OCI-LY7 (cell line): ENCODE data around the gene SLC17A9. TPM values are rescaled to one million over a fixed set of nuclear protein-coding genes. Genes with fewer than 3 reads are reported as not detected.

Source experiments
- BruUV-seq: library from RNA; stranded (reverse); fragments of 400-500 nt; replicated peaks from 2 replicates; lab custom pipeline; 2021; lab: Mats Ljungman, UMichigan
- CTCF ChIA-PET: fragments of 300-600 bp; sonication (Branson Sonifier 250); formaldehyde crosslinking; loops from one replicate; lab custom pipeline; 2022; ENCODE audit warnings: antibody characterized with exemption; ENCODE audit not compliant: unreplicated experiment; lab: Charles Lee
- POLR2A ChIA-PET: fragments of 300-600 bp; sonication (Branson Sonifier 250); formaldehyde crosslinking; loops from one replicate; lab custom pipeline; 2022; ENCODE audit warnings: antibody characterized with exemption; lab: Charles Lee
- DNase-seq: peaks from one replicate; pipeline ENCODE4 v3.0.0-alpha.2; 2015; ENCODE audit warnings: low spot score
- H2AFZ ChIP-seq: fragments of 200-600 bp; sonication (generic), shearing (Covaris generic); 2 replicates; pipeline ENCODE4 v1.6.1; 2014; ENCODE audit warnings: mild to moderate bottlenecking, antibody characterized with exemption, low read length, moderate library complexity
- H3K27ac ChIP-seq: fragments of 200-600 bp; sonication (generic); 2 replicates; pipeline ENCODE4 v1.5.1; 2014; ENCODE audit warnings: mixed run types, low read depth, mild to moderate bottlenecking, moderate library complexity, low read length, inconsistent platforms; ENCODE audit not compliant: poor library complexity, severe bottlenecking
- H3K36me3 ChIP-seq: fragments of 200-600 bp; sonication (generic); 2 replicates; pipeline ENCODE4 v1.6.1; 2014; ENCODE audit warnings: mild to moderate bottlenecking, antibody characterized with exemption, low read length, moderate library complexity, mixed read lengths; ENCODE audit not compliant: insufficient read depth
- H3K4me1 ChIP-seq: fragments of 200-600 bp; sonication (generic); 2 replicates; pipeline ENCODE4 v1.5.1; 2014; ENCODE audit warnings: mild to moderate bottlenecking, low read length; ENCODE audit not compliant: insufficient read depth, poor library complexity, severe bottlenecking
- H3K4me2 ChIP-seq: fragments of 200-600 bp; sonication (generic); 2 replicates; pipeline ENCODE4 v1.6.1; 2014; ENCODE audit warnings: mild to moderate bottlenecking, low read length
- H3K4me3 ChIP-seq: fragments of 200-600 bp; sonication (generic); 2 replicates; pipeline ENCODE4 v1.5.1; 2014; ENCODE audit warnings: mild to moderate bottlenecking, low read depth, low read length; ENCODE audit not compliant: poor library complexity, severe bottlenecking
- H3K79me2 ChIP-seq: fragments of 200-600 bp; sonication (generic); 2 replicates; pipeline ENCODE4 v1.6.1; 2016; ENCODE audit warnings: low read depth, mild to moderate bottlenecking, low read length, moderate library complexity, mixed read lengths; ENCODE audit not compliant: insufficient read depth
- H3K9me2 ChIP-seq: fragments of 200-600 bp; sonication (generic); 2 replicates; pipeline ENCODE4 v1.6.1; 2016; ENCODE audit warnings: mild to moderate bottlenecking, low read length, mixed read lengths; ENCODE audit not compliant: insufficient read depth
- H3K9me3 ChIP-seq: fragments of 200-600 bp; sonication (generic); 2 replicates; pipeline ENCODE4 v1.6.1; 2014; ENCODE audit warnings: mild to moderate bottlenecking, mixed run types, low read length, mixed read lengths
- H4K20me1 ChIP-seq: fragments of 200-600 bp; sonication (generic); 2 replicates; pipeline ENCODE4 v1.6.1; 2014; ENCODE audit warnings: mild to moderate bottlenecking, antibody characterized with exemption, low read length, moderate library complexity, mixed read lengths; ENCODE audit not compliant: insufficient read depth
- EZH2phosphoT487 ChIP-seq: fragments of 200-600 bp; sonication (generic); IDR thresholded peaks from 2 replicates; pipeline ENCODE4 v1.6.1; 2018; ENCODE audit warnings: low read depth, borderline replicate concordance, mild to moderate bottlenecking, mixed run types, antibody characterized with exemption, low read length, moderate library complexity, mixed read lengths
- intact Hi-C: fragments of 100-400 bp; cut with micrococcal nuclease; formaldehyde crosslinking; loops from one replicate; pipeline ENCODE4 v1.10.0; 2022; ENCODE audit not compliant: unreplicated experiment
- total RNA-seq, 2 experiments: library from RNA; depleted of rRNA in 1 of 2; stranded (reverse); fragments of >200 nt in 1 of 2; shearing (Covaris generic) in 1 of 2; gene quantifications; 2 replicates each; pipeline ENCODE4 v1.2.3, GENCODE V29; 2014 to 2022
- TF ChIP-seq, protein P1 (sequence below): fragments of 200-600 bp; sonication (generic); conservative IDR thresholded peaks from 2 replicates; pipeline ENCODE4 v1.5.1; 2014; ENCODE audit warnings: mild to moderate bottlenecking, antibody characterized with exemption, low read length, moderate library complexity, mixed read lengths

Gene SLC17A9
- total RNA-seq, 2 experiments from 2014 or later, result 2.0 to 8.1 TPM

DNA sequence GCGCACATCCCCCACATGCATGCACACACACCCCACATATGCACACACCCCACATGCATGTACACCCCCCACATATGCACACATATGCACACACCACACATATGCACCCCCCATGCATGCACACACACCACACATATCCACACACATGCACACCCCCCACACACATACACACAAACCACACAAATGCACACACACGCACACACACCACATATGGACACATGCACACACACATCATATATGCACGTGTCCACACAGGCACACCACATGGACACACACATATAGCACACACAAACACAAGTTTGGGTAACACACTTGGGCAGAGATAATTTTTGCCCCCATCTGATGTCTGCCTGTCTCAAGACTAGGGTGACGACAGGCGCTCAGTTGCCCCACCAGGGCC is 45.9 kb downstream of the SLC17A9 start:
- no peak for TF ChIP-seq EZH2phosphoT487
- TF ChIP-seq, protein P1, sequence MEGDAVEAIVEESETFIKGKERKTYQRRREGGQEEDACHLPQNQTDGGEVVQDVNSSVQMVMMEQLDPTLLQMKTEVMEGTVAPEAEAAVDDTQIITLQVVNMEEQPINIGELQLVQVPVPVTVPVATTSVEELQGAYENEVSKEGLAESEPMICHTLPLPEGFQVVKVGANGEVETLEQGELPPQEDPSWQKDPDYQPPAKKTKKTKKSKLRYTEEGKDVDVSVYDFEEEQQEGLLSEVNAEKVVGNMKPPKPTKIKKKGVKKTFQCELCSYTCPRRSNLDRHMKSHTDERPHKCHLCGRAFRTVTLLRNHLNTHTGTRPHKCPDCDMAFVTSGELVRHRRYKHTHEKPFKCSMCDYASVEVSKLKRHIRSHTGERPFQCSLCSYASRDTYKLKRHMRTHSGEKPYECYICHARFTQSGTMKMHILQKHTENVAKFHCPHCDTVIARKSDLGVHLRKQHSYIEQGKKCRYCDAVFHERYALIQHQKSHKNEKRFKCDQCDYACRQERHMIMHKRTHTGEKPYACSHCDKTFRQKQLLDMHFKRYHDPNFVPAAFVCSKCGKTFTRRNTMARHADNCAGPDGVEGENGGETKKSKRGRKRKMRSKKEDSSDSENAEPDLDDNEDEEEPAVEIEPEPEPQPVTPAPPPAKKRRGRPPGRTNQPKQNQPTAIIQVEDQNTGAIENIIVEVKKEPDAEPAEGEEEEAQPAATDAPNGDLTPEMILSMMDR, result no peak
- H3K9me2 ChIP-seq, result no peaks in the 10 kb centered on the region
- ChIA-PET POLR2A (no interaction called here), CTCF (no interaction called here)
- no peak overlapping the region for H2AFZ ChIP-seq
- H4K20me1 ChIP-seq, result no peaks in the 10 kb centered on the region
- no peaks in the 10 kb centered on the region for H3K36me3 ChIP-seq
- H3K4me2 ChIP-seq, result no peak overlapping the region
- H3K27ac ChIP-seq, result no peak overlapping the region
- no peaks in the 10 kb centered on the region for H3K79me2 ChIP-seq
- intact Hi-C loops, result no loop called here
- H3K4me1 ChIP-seq, result no peaks in the 10 kb centered on the region
- no TSS peak for BruUV-seq
- DNase-seq, result no peak
- no peak overlapping the region for H3K4me3 ChIP-seq
- H3K9me3 ChIP-seq, result no peaks in the 10 kb centered on the region

DNA sequence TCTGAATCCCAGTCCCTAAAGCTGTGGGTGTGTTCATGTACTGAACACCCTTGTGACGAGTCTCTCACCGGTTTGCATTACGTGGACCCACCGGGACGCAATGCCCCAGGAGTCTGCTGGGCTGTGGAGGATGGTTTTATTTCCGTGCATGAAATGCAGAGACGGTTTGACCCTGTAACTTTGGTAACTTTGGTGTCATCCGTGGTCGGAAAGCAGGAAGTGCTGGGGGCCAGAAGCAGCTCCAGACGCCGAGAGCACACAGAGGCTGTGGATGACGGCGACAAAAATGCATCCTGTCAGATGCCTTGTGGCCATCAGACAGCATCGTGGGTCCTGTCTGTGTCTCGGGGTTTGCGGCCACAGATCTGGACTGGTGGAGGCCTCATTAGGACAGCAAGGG is 47.1 kb downstream of the SLC17A9 start:
- BruUV-seq, result no TSS peak
- CTCF ChIA-PET, result no interaction called here

DNA sequence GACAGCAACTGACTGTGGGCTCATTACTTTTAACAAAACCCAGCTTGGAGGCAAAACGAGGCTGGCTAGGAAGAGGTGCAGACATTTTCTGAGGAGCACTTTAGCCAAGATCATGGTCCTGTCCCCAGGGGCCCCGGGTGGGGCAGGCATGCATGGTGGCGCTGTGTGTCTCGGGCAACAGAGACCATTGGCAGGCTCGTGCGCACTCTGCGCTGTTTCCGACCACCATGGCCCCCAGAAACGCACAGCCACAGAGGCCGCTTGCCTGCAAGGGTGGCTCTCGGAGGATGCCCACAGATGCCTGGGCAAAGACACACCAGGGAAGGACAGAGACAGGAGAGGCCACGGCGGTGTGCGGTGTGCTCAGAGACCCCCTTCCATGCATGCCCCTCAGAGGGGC is 47.5 kb downstream of the SLC17A9 start:
- Histone ChIP-seq H3K9me2 (no peaks in the 10 kb centered on the region), H3K4me3 (no peak overlapping the region), H3K4me2 (no peak overlapping the region), H3K27ac (no peak overlapping the region), H3K4me1 (no peaks in the 10 kb centered on the region), H3K9me3 (no peaks in the 10 kb centered on the region), H3K36me3 (no peaks in the 10 kb centered on the region), H2AFZ (no peak overlapping the region), H4K20me1 (no peaks in the 10 kb centered on the region), H3K79me2 (no peaks in the 10 kb centered on the region)
- POLR2A ChIA-PET, result no interaction called here
- intact Hi-C loops, result loop anchor here (10.0 kb wide), 1 partner anchor 45 kb away; the partner anchor contains the start of gene SLC17A9
- TF ChIP-seq EZH2phosphoT487, result no peak
- DNase-seq, result no peak
- CTCF ChIA-PET, result no interaction called here
- BruUV-seq, result no TSS peak

More for the DNA sequence above, 47.1 kb downstream of the SLC17A9 start:
- no peaks in the 10 kb centered on the region for H4K20me1 ChIP-seq
- no peak overlapping the region for H2AFZ ChIP-seq
- H3K4me2 ChIP-seq, result no peak overlapping the region
- H3K79me2 ChIP-seq, result no peaks in the 10 kb centered on the region
- no peaks in the 10 kb centered on the region for H3K9me2 ChIP-seq
- intact Hi-C loops, result no loop called here
- no peaks in the 10 kb centered on the region for H3K36me3 ChIP-seq
- DNase-seq, result no peak
- H3K9me3 ChIP-seq, result no peaks in the 10 kb centered on the region
- no peaks in the 10 kb centered on the region for H3K4me1 ChIP-seq
- no peak for TF ChIP-seq EZH2phosphoT487
- TF ChIP-seq, protein P1, result no peak
- no peak overlapping the region for H3K4me3 ChIP-seq
- H3K27ac ChIP-seq, result no peak overlapping the region
- POLR2A ChIA-PET, result no interaction called here
